Motor neuron (in vitro differentiated cells): ENCODE data around the gene ZNF775. TPM values are rescaled to one million over a fixed set of nuclear protein-coding genes. Genes with fewer than 3 reads are reported as not detected.

Experiments used
- ATAC-seq, 8 experiments: fragments of 200-7000 bp; cut with Tn5 transposase; replicated peaks in 6 of 8; 2 replicates each; pipeline ENCODE4 v1.8.0; 2021; ENCODE audit warnings: mild to moderate bottlenecking in 8 of 8, moderate library complexity in 8 of 8
- H3K27ac ChIP-seq, 2 donors: fragments of 250-450 bp; sonication (Bioruptor Pico); 2 replicates each; pipeline ENCODE4 v1.9.0; 2021; ENCODE audit warnings: antibody characterized with exemption in 2 of 2, mild to moderate bottlenecking in 2 of 2, moderate library complexity in 1 of 2
- H3K4me1 ChIP-seq, 2 donors: fragments of 250-450 bp; sonication (Bioruptor Pico); replicated peaks in 1 of 2; 2 replicates each; pipeline ENCODE4 v1.6.1; 2021; ENCODE audit warnings: antibody characterized with exemption in 2 of 2, mild to moderate bottlenecking in 2 of 2, moderate library complexity in 1 of 2
- H3K4me3 ChIP-seq, 5 donors: fragments of 250-450 bp; sonication (Bioruptor Pico); 2 replicates each; pipeline ENCODE4 v1.9.0; 2021; ENCODE audit warnings: antibody characterized with exemption in 5 of 5, mild to moderate bottlenecking in 5 of 5, moderate library complexity in 4 of 5
- WGBS, 10 experiments: fragments of 450-650 bp; shearing (Covaris generic); methylation state at CpG; one replicate each; pipeline ENCODE4 v1.0.0; 2022; 5-methylcytosine and 5-hydroxymethylcytosine counted together
- in situ Hi-C, 9 experiments: fragments of 400-800 bp; cut with MboI; loops; one replicate each; pipeline ENCODE4 v1.15.0; 2021; ENCODE audit warnings: low sequenced_read_pairs in 9 of 9, low pct_unique_long_range_greater_than_20kb in 2 of 9; ENCODE audit not compliant: unreplicated experiment in 9 of 9
- total RNA-seq, 8 experiments: library from RNA; unstranded; fragments of 300-600 nt; gene quantifications; 2 replicates each; pipeline versions ENCODE4 v1.2.3 to v1.2.4, GENCODE V29; 2022

The ZNF775 gene
- total RNA-seq, 8 experiments from 2014 or later = 1.6 to 12.5 (median 8.1) TPM

GRCh38 chr7:150410131-150410530 lies 31.0 kb downstream of the ZNF775 start:
- WGBS, 10 experiments = 87 to 100% (median 87%) methylated on average over 2 to 5 of the region's 7 CpGs; no CpG with 5 or more reads in 7 of the 10 experiments
- in situ Hi-C loops = loop anchor here in 3 of 9 experiments (25.0 kb wide), 3 partner anchors 123 to 577 kb away; partner anchors contain the start of genes ATP6V0E2 (in 1 of the 3), KCNH2 (in 1 of the 3) and NOS3 (in 1 of the 3)
- Histone ChIP-seq H3K4me1 (peaks cover 14 to 22% of the 10 kb centered on the region in 2 donors), H3K27ac (no peak overlapping the region), H3K4me3 (no peak overlapping the region)
- ATAC-seq = no peak

GRCh38 chr7:150410680-150411346 lies 31.7 kb downstream of the ZNF775 start:
- peak overlapping the region in 1 of 2 donors; percentile 75 for H3K27ac ChIP-seq
- H3K4me1 ChIP-seq = peaks cover 16 to 29% of the 10 kb centered on the region in 2 donors
- ATAC-seq = no peak
- 40 to 100% (median 78%) methylated on average over 1 to 9 of the region's 10 CpGs; no CpG with 5 or more reads in 2 of the 10 experiments for WGBS, 10 experiments
- in situ Hi-C loops = loop anchor here in 3 of 9 experiments (25.0 kb wide), 3 partner anchors 124 to 576 kb away; partner anchors contain the start of genes ATP6V0E2 (in 1 of the 3), KCNH2 (in 1 of the 3) and NOS3 (in 1 of the 3)
- no peak overlapping the region for H3K4me3 ChIP-seq

GRCh38 chr7:150411606-150412005 lies 32.5 kb downstream of the ZNF775 start:
- no peak overlapping the region for H3K27ac ChIP-seq
- H3K4me1 ChIP-seq = peaks cover 12 to 27% of the 10 kb centered on the region in 2 donors
- H3K4me3 ChIP-seq = no peak overlapping the region
- in situ Hi-C loops = loop anchor here in 3 of 9 experiments (25.0 kb wide), 3 partner anchors 124 to 576 kb away; partner anchors contain the start of genes ATP6V0E2 (in 1 of the 3), KCNH2 (in 1 of the 3) and NOS3 (in 1 of the 3)
- WGBS, 10 experiments = 40 to 100% (median 68%) methylated on average over 1 to 6 of the region's 11 CpGs; no CpG with 5 or more reads in 4 of the 10 experiments
- no peak for ATAC-seq

- no peak overlapping the region for H3K4me3 ChIP-seq
- no peak for ATAC-seq
- in situ Hi-C loops = loop anchor here in 3 of 9 experiments (25.0 kb wide), 3 partner anchors 125 to 575 kb away; partner anchors contain the start of genes ATP6V0E2 (in 1 of the 3), KCNH2 (in 1 of the 3) and NOS3 (in 1 of the 3)
- WGBS, 10 experiments = 80 to 100% (median 95%) methylated on average over 1 to 2 of the region's 11 CpGs; no CpG with 5 or more reads in 6 of the 10 experiments
- H3K4me1 ChIP-seq = peaks cover 8 to 24% of the 10 kb centered on the region in 2 donors
- H3K27ac ChIP-seq = no peak overlapping the region
Observed at GRCh38 chr7:150412016-150412415, 32.9 kb downstream of the ZNF775 start.

GRCh38 chr7:150412518-150413488 lies 33.7 kb downstream of the ZNF775 start:
- in situ Hi-C loops = loop anchor here in 3 of 9 experiments (25.0 kb wide), 3 partner anchors 126 to 574 kb away; partner anchors contain the start of genes ATP6V0E2 (in 1 of the 3), KCNH2 (in 1 of the 3) and NOS3 (in 1 of the 3)
- H3K4me1 ChIP-seq = peaks cover 8 to 24% of the 10 kb centered on the region in 2 donors
- no peak overlapping the region for H3K27ac ChIP-seq
- H3K4me3 ChIP-seq = no peak overlapping the region
- ATAC-seq = no peak
- WGBS, 10 experiments = 51 to 100% (median 80%) methylated on average over 1 to 17 of the region's 37 CpGs; no CpG with 5 or more reads in 2 of the 10 experiments

- Histone ChIP-seq H3K4me1 (peaks cover 8 to 24% of the 10 kb centered on the region in 2 donors), H3K4me3 (no peak overlapping the region), H3K27ac (no peak overlapping the region)
- ATAC-seq = peak in 5 of 8 experiments; percentile 19 to 63 (median 46)
- in situ Hi-C loops = loop anchor here in 3 of 9 experiments (25.0 kb wide), 3 partner anchors 126 to 574 kb away; partner anchors contain the start of genes ATP6V0E2 (in 1 of the 3), KCNH2 (in 1 of the 3) and NOS3 (in 1 of the 3)
- WGBS, 10 experiments = 81 to 100% (median 96%) methylated on average over 1 to 6 of the region's 11 CpGs; no CpG with 5 or more reads in 4 of the 10 experiments
Observed at GRCh38 chr7:150413640-150414081, 34.5 kb downstream of the ZNF775 start.

- no peak overlapping the region for H3K4me3 ChIP-seq
- peak in 5 of 8 experiments; percentile 41 to 87 (median 56) for ATAC-seq
- no peak overlapping the region for H3K27ac ChIP-seq
- WGBS, 10 experiments = 79 to 96% (median 88%) methylated on average over 2 to 4 of the region's 19 CpGs; no CpG with 5 or more reads in 5 of the 10 experiments
- in situ Hi-C loops = loop anchor here in 3 of 9 experiments (25.0 kb wide), 3 partner anchors 128 to 572 kb away; partner anchors contain the start of genes ATP6V0E2 (in 1 of the 3), KCNH2 (in 1 of the 3) and NOS3 (in 1 of the 3)
- H3K4me1 ChIP-seq = peaks cover 8 to 24% of the 10 kb centered on the region in 2 donors
Observed at GRCh38 chr7:150415161-150416153, 36.3 kb downstream of the ZNF775 start.

- Histone ChIP-seq H3K4me1 (peaks cover 8 to 16% of the 10 kb centered on the region in 2 donors), H3K4me3 (no peak overlapping the region), H3K27ac (no peak overlapping the region)
- in situ Hi-C loops = loop anchor here in 3 of 9 experiments (25.0 kb wide), 3 partner anchors 130 to 570 kb away; partner anchors contain the start of genes ATP6V0E2 (in 1 of the 3), KCNH2 (in 1 of the 3) and NOS3 (in 1 of the 3)
- WGBS, 10 experiments = 58 to 100% (median 93%) methylated on average over 2 to 5 of the region's 10 CpGs; no CpG with 5 or more reads in 2 of the 10 experiments
- ATAC-seq = no peak
Observed at GRCh38 chr7:150417239-150417638, 38.1 kb downstream of the ZNF775 start.

- Histone ChIP-seq H3K4me1 (peaks cover 8 to 16% of the 10 kb centered on the region in 2 donors), H3K4me3 (no peak overlapping the region), H3K27ac (no peak overlapping the region)
- 85 to 100% (median 100%) methylated on average over 1 to 5 of the region's 6 CpGs; no CpG with 5 or more reads in 1 of the 10 experiments for WGBS, 10 experiments
- in situ Hi-C loops = loop anchor here in 3 of 9 experiments (25.0 kb wide), 3 partner anchors 131 to 569 kb away; partner anchors contain the start of genes ATP6V0E2 (in 1 of the 3), KCNH2 (in 1 of the 3) and NOS3 (in 1 of the 3)
- ATAC-seq = no peak
Observed at GRCh38 chr7:150417863-150418262, 38.7 kb downstream of the ZNF775 start.

GRCh38 chr7:150420242-150420641 lies 41.1 kb downstream of the ZNF775 start:
- whole genome bisulfite sequencing, 10 experiments = 29 to 94% (median 83%) methylated on average over 1 to 2 of the region's 2 CpGs; no CpG with 5 or more reads in 1 of the 10 experiments
- H3K4me1 ChIP-seq = peaks cover 6 to 11% of the 10 kb centered on the region in 2 donors
- in situ Hi-C loops = loop anchor here in 3 of 9 experiments (25.0 kb wide), 3 partner anchors 133 to 567 kb away; partner anchors contain the start of genes ATP6V0E2 (in 1 of the 3), KCNH2 (in 1 of the 3) and NOS3 (in 1 of the 3)
- H3K4me3 ChIP-seq = no peak overlapping the region
- H3K27ac ChIP-seq = no peak overlapping the region
- ATAC-seq = no peak
